H4 (cell line): ENCODE results near the gene ANKRD65. TPM values are rescaled to one million over a fixed set of nuclear protein-coding genes. Genes with fewer than 3 reads are reported as not detected.
"Not testable (repeated sequence)": the region's sequence is repeated elsewhere in the genome, so short reads cannot be mapped to it uniquely, and the experiment has no call there.

ENCODE experiments used
- DNase-seq: peaks from one replicate; pipeline ENCODE4 v3.0.0-alpha.2; 2015; ENCODE audit warnings: low spot score
- total RNA-seq: library from RNA; depleted of rRNA; stranded (reverse); fragments of >200 nt; shearing (Covaris generic); gene quantifications from 2 replicates; pipeline ENCODE4 v1.2.3, GENCODE V29; 2014; rRNA removed

The ANKRD65 gene
- total RNA-seq, 1 experiment from 2014 or later, result not detected

DNA sequence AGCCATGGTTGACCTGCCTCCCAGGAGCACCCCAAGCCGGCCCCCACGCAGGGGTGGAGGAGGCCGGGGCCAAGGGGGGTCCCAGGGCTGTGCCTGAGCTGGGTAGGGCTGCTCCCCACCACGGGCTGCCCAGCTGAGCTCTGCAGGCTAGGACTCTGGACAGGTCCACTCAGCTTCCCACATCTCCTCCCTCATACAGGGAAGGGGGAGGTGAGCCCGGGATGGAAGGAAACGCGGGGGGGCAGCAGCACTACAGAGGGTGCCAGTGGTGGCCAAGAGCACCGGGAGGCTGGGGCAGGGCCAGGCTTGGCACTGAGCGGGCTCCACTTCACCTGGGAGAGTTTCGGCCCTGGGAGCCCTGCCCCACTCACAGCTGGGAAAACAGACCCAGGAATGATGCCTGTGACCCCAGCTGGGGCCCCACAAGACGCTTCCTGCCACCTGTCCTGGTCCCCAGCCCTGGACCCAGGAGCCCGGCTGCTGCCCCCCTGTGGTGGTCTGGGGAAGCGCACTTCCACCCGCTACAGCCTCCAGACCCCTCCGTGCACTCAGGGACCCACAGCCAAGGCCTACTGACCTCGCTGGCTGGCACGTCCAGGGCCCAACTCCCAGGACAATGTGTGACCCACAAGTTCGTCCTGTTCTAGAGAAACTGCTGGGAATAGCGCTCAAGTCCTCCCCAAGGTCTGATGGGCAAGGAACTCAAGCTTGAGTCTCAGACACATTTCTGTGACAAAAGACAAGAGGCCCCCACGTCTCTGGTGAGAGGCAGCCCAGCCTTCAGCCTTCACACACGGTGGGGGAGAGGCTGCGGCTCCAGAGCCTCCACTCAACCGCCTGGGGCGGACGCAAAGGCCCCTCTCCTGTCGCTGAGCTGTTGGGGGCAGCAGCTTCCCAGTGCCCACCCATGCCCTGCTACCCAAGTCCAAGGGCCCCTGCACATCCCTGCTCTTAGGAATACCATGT lies 49.0 kb downstream of the ANKRD65 start:
- DNase-seq, result no peak

DNA sequence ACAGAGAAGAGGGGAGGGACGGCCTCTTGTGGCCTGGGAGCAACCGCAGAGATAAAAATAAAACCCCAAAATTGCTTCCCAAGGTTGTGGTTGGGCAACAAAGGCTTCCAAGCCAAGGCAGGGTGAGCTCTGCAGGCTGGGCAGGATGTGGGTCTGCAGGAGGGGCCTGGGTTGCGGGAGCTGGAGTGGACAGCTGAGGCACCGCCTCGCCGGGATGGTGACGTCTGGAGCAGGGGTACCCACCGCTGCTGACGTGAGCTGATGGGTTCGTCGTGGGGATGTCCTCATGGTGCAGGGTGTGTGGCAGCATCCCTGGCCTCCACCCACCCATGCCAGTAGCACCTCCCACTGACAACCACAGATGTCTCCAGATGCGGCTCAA lies 49.7 kb downstream of the ANKRD65 start:
- DNase-seq, result no peak

DNA sequence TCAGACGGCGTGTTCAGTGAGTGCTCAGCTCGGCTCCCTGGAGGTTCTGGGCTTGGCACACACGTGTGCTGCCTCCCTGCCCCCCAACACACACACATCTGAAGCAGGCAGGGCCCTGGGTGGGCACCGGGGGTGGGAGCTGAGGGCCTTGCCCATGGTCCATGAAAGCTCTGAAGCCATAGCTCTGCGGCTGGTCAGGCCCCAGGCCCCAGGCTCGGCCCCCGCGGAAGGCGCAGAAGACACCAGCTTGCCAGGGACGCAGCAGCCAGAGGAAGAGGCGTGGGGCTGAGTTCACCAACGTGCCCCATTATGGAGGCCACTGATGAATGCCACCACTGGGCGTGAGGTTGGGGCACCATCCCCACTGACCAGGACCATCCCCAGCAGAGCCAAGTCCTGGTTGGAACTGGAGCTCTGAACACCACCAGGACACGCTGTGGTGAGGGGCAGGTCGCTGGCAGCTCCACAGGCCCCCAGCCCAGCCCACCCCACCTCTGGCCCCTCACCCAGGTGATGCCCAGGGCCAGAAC lies 50.2 kb downstream of the ANKRD65 start:
- DNase-seq, result no peak

DNA sequence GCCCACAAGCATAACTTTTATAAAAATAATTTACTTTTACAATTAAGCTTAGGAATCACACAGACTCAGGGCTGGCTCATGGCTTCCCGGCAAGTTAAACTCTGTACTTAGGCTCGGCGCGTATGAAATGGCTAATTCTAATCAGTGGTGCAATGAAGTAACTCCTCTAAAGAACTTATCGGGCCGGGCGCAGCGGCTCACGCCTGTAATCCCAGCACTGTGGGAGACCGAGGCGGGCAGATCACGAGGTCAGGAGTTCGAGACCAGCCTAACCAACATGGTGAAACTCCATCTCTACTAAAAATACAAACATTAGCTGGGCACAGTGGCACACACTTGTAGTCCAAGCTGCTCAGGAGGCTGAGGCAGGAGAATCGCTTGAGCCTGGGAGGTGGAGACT lies 51.0 kb downstream of the ANKRD65 start:
- DNase-seq, result not testable (repeated sequence)

Other genes with a start within 250 kb of the ANKRD65 start
- gene TTLL10, start 247.4 kb downstream of the ANKRD65 start, total RNA-seq, result not detected in 2 replicates
- not detected in 2 replicates for gene TNFRSF18, start 214.7 kb downstream of the ANKRD65 start, total RNA-seq
- not detected in 2 replicates for gene TNFRSF4, start 207.1 kb downstream of the ANKRD65 start, total RNA-seq
- gene SDF4, start 189.3 kb downstream of the ANKRD65 start, total RNA-seq, result 101 and 116 TPM in 2 replicates
- gene B3GALT6, start 189.0 kb downstream of the ANKRD65 start, total RNA-seq, result 20.5 and 29.6 TPM in 2 replicates
- gene C1QTNF12, start 174.6 kb downstream of the ANKRD65 start, total RNA-seq, result 0.21 TPM in 1 of 2 replicates, not detected in the other
- gene UBE2J2, start 147.4 kb downstream of the ANKRD65 start, total RNA-seq, result 52.7 and 66.5 TPM in 2 replicates
- gene SCNN1D, start 140.8 kb downstream of the ANKRD65 start, total RNA-seq, result 0.53 and 1.9 TPM in 2 replicates
- gene ACAP3, start 113.3 kb downstream of the ANKRD65 start, total RNA-seq, result 10.6 and 16.6 TPM in 2 replicates
- 24.7 and 29.3 TPM in 2 replicates for gene PUSL1, start 112.7 kb downstream of the ANKRD65 start, total RNA-seq
- gene INTS11, start 96.6 kb downstream of the ANKRD65 start, total RNA-seq, result 76.9 and 88.3 TPM in 2 replicates
- 12.0 and 18.5 TPM in 2 replicates for gene CPTP, start 96.5 kb downstream of the ANKRD65 start, total RNA-seq
- not detected in 2 replicates for gene TAS1R3, start 90.0 kb downstream of the ANKRD65 start, total RNA-seq
- 11.7 and 33.3 TPM in 2 replicates for gene DVL1, start 71.9 kb downstream of the ANKRD65 start, total RNA-seq
- 41.2 and 46.0 TPM in 2 replicates for gene MXRA8, start 62.7 kb downstream of the ANKRD65 start, total RNA-seq
- 162 and 168 TPM in 2 replicates for gene AURKAIP1, start 46.1 kb downstream of the ANKRD65 start, total RNA-seq
- gene CCNL2, start 21.9 kb downstream of the ANKRD65 start, total RNA-seq, result 46.0 and 49.4 TPM in 2 replicates
- gene MRPL20, start 14.0 kb downstream of the ANKRD65 start, total RNA-seq, result 243 and 264 TPM in 2 replicates
- gene VWA1, start 14.4 kb upstream of the ANKRD65 start, total RNA-seq, result 0.04 TPM in 1 of 2 replicates, not detected in the other
- gene ATAD3C, start 28.4 kb upstream of the ANKRD65 start, total RNA-seq, result not detected in 2 replicates
- 4.4 and 5.7 TPM in 2 replicates for gene ATAD3B, start 50.5 kb upstream of the ANKRD65 start, total RNA-seq
- 20.9 and 30.3 TPM in 2 replicates for gene ATAD3A, start 90.9 kb upstream of the ANKRD65 start, total RNA-seq
- not detected in 2 replicates for gene TMEM240, start 119.3 kb upstream of the ANKRD65 start, total RNA-seq
- 83.4 and 130 TPM in 2 replicates for gene SSU72, start 153.6 kb upstream of the ANKRD65 start, total RNA-seq
- 0.85 and 1.2 TPM in 2 replicates for gene FNDC10, start 178.9 kb upstream of the ANKRD65 start, total RNA-seq
- 11.8 and 18.5 TPM in 2 replicates for gene MIB2, start 194.2 kb upstream of the ANKRD65 start, total RNA-seq
- gene MMP23B, start 210.9 kb upstream of the ANKRD65 start, total RNA-seq, result not detected in 2 replicates
- 4.7 and 10.4 TPM in 2 replicates for gene CDK11B, start 237.7 kb upstream of the ANKRD65 start, total RNA-seq